GM21723 (cell line): ENCODE results near the gene TRIM54.
"Not testable (repeated sequence)": the region's sequence is repeated elsewhere in the genome, so short reads cannot be mapped to it uniquely, and the experiment has no call there.

Experiments used
- ATAC-seq: cut with Tn5 transposase; IDR thresholded peaks from one replicate; pipeline ENCODE4 v1.9.1; 2021; ENCODE audit warnings: mild to moderate bottlenecking, moderate library complexity; ENCODE audit not compliant: unreplicated experiment

The TRIM54 gene

DNA sequence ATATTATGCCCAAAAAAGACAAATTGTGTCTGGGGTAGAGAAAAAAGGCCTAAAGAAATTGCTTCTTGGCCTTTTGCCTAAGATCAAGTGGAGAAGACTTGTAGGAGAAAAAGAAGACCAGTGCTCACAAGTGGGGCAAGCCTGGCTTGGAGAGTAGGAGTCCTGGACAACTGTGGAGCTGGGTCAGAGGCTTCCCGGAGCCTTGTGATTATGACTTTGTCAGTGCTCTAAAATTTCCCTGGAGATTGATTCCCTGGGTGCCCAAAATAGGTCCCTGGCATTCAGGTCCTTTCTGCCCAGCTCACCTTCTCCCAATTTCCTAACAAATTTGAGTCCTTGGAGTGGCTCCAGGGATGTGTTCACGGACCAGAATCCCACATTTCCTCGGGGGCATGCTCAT, 787 bp upstream of the TRIM54 start:
- ATAC-seq = no peak

DNA sequence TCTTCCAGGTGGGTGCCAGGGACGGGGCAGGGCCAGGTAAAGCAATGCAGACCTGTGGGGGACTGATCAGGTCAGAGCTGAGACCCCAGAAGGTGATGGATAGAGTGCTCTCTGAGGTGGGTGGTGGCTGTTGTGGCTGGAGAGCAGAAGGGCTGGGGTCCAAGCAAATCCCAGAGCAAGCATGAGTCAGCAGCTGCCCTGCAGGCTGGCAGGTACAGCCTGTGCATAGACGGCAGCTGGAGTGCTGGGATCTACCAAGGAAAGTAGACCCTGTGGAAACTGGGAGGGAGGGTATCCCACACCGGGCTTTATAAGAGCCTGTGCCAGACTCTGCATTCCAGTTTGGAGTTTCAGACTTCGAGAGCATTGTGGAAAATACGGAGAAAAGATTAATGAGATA, 663 bp downstream of the TRIM54 start:
- ATAC-seq = no peak

DNA sequence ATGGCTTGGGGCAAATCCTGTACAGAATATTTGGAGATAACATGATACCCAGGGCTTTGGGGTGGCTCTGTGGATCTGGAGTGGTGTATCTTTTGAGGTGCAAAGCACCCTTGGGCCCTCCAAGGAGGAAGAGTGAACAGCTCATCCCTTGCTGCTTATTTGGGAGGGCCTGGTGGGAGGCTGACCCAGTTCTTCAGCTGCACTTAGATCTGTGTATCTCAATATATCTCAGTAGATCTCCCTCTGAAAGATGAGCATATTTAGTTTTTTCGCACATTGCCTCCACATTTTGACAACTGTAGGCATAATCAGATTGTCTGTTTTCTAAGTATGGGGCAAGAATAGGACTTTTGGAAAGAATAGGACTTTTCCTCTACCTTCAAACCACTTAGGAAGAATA, 2.8 kb downstream of the TRIM54 start:
- no peak for ATAC-seq

DNA sequence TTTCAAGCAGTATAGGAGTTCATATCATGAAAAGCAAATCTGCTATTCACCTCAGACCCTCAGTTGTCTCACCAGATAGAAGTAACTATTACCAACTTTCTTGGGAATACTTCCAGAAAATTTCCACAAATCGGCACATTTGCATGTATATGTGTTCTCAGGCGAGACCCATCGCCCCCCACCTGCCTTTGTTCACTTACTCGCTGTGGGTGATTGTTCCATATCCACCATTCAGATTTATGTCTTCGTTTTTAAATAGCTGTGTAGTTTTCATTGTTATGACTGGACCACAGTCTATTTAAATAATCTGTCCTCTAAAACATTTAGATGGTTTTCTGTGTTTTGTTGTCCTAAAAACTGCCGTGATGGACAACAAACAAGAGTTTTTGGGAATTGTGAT, 3.3 kb downstream of the TRIM54 start:
- no peak for ATAC-seq

DNA sequence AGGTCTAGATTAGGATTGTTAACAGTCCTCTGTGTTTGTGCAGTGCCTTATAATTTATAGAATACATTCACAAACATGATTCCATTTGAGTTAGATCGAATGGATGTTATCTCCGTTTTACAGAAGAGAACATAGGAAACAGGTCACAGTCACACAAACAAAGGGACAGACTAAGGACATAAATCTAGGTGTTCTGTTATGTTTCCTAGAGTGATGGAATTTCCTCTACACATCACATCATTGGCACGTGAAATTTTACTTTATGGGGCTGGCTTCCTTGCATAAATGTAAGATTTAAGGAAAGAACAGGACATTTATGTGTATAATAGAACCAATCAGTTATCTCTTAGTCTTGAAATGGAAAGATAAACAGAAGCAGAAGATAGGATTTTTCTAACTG, 6.4 kb downstream of the TRIM54 start:
- ATAC-seq = no peak

DNA sequence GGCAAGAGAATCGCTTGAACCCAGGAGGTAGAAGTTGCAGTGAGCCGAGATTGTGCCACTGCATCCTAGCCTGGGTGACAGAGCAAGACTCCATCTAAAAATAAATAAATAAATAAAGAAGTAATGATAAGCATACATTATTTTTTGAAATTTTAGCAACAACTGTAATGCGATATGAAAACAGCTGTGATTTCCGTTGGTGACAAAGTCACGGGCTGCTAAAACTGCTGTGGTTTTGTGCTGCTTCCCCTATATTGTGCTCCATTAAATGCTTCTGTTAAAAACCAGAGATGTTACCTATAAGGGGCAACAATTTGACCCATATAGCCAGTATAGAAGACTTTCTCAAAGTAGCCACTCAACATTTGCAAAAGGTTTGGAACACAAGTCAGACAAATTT, 8.3 kb downstream of the TRIM54 start:
- ATAC-seq = no peak

DNA sequence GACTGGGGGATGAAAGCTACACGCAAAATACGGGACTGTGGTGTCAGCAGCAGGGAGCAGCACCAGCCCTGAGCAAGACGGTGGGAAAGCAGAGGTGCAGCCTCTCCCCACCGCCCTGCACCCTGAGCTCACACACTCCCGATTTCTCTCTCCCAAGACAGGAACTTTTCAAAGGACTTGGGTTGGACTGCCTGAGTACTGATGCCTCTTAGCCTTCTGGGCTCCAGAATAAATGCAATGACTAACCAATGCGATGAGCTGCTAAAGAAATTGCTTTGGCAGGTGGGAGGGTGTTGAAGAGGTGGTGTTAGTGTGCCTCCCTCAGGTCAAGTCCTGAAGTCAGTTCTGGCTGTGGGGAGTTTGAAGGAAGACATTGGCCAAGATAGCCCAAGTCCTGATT, 9.6 kb downstream of the TRIM54 start:
- no peak for ATAC-seq

DNA sequence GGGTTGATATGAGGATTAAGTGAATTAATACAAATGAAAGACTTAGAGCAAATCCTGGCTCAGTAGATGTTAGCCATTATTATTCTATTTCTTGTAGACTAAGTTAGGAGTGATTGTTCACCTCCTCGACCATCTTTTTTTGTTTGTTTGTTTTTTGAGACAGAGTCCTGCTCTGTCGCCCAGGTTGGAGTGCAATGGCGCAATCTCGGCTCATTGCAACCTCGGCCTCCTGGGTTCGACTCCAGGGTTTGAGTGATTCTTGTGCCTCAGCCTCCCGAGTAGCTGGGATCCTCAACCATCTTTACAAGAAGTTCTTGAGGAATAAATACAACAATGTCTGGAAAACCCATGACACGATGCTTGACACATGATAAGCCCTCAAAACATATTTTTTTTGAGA, 12.7 kb downstream of the TRIM54 start:
- no peak for ATAC-seq

DNA sequence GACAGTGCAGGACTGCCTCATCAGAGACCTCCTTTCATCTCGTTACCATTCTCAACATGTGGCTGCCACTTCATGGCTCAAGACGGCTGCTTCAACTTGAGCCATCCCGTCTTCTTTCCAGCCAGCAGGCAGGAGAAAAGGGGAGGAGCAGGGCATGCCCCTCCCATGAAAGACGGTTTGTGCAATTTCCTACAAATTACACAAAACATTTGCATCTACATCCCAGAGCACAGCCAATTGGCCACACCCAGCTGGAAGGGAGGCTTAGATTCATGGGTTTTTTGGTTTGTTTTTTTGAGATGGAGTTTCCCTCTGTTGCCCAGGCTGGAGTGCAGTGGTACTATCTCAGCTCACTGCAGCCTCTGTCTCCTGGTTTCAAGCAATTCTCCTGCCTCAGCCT, 14.3 kb downstream of the TRIM54 start:
- no peak for ATAC-seq

DNA sequence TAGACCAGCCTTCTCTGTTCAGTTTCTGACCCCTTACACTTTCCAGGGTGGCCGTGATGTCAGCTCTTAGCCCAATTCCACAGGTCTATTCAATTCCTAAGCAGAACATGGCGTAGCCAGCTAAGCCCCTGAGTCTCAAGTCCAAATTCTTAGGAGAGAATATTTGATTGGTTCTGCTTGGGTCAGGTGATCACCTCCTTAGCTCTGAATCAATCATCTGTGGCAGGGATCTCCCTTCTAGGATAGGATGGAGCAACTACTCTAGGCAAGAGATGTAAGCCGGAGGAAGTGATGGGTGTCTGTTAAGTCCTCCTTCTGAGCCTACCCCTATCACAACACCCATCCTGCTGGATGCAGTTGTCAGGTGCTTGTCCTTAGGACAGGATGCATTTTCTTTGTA, 15.0 kb downstream of the TRIM54 start:
- no peak for ATAC-seq

DNA sequence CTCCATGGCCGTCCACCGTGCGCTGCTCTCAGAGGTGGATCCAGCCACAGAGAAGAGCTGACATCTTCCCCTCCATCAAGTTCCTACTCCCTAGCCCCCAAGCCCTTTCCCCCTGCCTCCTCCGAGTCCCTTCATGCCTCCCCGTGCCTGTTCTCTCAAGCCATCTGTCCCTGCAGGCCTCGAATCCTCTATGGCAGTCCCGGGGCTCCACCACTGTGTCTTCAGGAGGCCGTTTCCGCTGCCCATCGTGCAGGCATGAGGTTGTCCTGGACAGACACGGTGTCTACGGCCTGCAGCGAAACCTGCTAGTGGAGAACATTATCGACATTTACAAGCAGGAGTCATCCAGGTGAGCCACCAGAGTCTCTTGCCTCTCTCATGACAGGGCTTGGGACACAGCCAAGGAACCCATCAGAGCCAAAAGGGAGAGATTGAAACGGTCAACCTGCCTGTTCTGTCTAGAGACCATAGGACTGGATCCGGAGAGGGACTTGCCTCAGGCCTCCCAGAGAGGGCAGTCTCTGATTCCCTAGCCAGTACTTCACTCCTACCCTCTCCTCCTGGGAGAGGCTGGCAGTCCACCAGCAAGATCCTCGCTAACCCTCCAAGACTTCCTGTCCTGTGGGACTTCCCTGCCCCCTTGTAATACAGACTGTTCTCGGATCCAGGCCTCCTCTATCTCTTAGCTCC, 16.3 kb downstream of the TRIM54 start:
- ATAC-seq = no peak

DNA sequence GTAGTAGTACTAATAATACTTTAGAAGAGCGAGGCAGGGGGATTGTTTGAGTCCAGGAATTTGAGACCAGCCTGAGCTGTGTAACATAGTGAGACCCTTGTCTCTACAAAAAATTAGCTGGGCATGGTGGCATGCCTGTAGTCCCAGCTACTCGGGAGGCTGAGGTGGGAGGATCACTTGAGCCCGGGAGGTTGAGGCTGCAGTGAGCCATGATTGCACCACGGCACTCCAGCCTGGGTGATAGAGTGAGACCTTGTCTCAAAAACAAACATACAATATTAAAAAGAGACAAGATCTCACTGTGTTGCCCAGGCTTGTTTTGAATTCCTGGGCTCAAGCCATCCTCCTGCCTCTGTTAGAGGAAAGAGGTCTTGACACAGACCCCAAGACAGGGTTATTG, 18.4 kb downstream of the TRIM54 start:
- not testable (repeated sequence) for ATAC-seq

DNA sequence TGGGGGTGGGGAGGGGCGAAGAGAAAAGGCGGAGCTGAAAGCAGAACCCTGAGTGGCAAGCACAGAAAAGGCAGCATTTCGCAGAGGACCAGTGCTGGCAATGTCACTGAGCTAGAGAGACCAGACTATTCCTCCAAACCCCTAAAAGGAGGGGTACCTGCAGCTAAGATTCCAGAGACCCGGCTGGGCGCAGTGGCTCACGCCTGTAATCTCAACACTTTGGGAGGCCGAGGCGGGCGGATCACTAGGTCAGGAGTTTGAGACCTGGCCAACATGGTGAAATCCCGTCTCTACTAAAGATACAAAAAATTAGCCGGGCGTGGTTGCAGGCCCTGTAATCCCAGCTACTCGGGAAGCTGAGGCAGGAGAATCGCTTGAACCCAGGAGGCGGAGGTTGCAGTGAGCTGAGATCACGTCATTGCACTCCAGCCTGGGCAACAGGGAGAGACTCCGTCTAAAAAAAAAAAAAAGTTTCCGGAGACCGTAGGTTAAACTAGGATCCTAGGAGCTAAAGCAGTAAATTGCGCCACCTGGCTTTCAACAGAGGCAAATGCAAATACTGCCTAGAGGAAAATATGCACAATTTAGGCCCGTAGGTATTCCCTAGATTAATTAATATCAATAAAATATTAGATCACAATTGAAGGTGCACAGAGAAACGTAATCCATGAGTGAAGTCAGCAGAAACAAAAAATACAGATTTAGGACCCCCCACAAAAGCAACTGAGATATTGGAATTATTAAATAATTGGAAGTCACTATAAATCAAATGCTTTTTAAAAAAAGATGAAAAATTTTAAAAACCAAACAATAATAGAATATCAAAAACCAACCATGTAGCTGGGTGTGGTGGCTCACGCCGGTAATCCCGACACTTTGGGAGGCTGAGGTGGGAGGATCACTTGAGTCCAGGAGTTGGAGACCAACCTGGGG, 21.1 kb downstream of the TRIM54 start:
- no peak for ATAC-seq

DNA sequence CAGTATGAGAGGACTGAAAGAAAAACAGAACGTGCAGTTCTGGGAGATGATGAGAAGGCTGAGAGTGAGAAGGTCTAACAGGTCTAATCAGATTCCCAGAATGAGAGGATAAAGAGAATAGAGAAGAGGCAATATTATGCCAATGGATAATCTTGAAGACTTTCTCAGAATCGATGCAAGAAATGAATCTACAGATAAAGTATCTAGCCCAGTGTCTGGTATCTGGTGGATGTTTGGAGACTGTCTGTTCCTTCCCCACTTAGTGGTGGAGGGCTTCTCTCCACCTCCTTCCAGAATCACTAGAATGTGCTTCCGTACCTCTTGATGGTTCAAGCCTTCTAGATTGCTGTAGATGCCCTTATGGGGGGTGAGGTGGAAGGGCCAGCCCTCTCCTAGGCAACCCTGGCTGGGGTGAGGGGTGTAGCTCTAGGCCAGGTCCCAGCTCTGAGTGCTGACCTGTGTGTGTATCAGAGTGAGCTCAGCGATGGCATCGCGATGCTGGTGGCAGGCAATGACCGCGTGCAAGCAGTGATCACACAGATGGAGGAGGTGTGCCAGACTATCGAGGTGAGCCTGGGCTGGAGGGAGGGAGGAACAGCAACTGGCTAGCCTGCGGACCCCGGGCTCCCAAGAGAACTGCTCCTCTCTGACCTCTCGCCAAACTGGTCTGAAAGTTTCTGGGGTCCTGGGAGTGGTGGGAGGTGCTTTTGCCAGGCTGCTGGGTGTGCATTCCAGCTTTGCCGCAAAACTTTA, 22.4 kb downstream of the TRIM54 start:
- ATAC-seq = no peak

DNA sequence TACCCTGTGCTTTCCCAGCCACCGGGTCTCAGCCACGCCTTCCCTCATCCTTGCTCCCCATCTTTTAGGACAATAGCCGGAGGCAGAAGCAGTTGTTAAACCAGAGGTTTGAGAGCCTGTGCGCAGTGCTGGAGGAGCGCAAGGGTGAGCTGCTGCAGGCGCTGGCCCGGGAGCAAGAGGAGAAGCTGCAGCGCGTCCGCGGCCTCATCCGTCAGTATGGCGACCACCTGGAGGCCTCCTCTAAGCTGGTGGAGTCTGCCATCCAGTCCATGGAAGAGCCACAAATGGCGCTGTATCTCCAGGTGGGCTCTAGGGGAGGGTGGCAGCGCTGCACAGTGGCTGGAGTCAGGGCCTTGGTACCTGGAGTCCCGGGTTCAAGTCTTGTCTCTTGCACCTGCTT, 23.3 kb downstream of the TRIM54 start:
- ATAC-seq = no peak

DNA sequence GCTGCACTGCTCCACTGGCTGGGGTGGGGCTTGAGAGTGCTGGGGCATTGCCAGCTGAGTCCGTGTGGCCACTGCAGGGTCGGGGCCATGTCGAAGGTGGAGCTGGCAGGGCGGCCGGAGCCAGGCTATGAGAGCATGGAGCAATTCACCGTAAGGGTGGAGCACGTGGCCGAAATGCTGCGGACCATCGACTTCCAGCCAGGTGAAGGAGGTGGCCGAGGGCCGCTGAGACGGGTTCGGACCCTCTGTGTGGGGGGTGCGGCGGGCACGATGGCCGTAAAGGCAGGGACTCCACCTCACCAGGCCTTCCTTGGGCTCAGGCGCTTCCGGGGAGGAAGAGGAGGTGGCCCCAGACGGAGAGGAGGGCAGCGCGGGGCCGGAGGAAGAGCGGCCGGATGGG, 23.9 kb downstream of the TRIM54 start:
- ATAC-seq = no peak

DNA sequence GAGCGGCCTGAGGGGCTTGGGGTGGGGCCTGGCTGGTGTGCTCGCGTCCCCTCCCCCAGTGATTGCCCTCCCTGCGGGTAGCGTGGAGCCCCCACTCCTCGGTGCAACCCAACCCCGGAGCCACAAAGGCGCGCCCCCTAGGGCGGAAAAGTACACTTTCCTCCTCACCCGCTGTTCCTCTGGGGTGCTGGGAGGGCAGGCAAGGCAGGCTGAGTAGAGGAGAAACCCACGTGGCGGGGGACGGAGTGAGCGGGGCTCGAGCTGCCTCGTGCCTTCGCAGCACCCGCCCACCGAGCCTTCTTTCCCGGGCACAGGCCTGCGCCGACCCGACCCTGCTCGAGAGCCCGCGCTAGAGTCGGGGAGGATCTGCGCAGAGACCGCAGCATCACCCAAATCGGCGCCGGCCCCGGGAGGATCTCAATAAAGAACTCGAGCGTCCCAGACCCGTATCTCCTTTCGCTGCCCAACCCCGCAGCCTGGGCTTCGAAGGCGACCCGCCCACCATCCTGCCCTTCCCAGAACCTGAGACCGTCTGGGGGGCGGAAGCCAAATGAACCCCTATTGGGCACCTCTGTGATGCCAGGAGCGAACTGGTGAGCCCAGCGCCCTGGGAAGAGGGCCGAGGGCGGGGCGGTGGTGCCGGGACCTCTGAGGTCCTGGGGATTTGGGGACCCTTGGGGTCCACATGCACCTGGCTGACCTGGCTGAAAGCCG, 24.5 kb downstream of the TRIM54 start:
- ATAC-seq = no peak

DNA sequence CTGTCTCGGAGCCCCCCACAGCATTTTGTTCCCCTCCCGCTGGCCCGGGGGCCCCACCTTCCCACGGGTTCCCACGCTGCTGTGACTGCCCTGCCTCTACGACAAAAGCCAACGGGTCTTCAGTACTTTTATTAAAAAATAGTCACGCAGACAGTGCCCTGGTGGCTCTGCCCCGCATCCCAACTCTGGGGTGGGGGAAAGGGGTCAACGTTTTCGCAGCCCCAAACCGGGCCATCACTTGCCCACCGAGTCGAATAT, 25.0 kb downstream of the TRIM54 start:
- no peak for ATAC-seq

DNA sequence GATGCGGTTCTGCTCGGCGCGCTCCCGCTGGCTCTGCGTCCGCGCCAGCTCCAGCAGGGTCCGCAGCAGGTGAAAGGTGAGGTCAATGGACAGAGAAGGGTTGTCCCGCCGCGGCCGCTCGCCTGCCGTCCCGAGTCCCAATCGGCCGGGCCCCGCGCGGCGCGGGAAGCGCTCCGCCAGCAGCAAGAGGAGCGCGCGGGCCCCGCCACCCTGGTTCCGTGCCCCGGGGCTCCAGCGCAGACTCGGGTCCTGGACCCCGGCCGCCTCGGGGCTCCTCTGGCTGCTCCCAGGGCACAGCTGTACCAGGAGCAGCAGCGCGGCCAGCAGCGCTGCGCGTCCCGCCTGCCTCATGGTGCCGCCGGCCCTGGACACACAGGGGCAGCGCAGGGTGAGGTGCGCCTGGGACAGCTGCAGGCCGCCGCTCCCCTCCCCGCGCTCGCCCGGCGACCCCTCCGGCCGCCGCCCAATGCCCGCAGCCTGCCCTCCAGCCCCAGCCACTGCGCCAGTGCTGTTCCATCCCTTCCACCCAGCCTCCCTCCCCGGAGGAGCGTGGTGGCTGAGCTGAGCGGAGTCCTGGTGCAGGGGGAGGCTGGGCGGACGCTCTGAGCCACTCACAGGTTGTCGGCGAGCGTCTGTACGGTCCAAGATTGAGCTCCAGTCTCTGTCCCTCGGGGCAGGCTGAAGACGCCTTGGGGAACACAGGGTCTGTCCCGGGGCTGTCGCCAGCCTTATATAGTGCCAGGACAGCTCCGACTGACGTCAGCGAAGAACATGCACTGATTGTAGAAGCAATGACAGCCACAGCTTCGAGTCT, 25.5 kb downstream of the TRIM54 start:
- ATAC-seq = no peak

DNA sequence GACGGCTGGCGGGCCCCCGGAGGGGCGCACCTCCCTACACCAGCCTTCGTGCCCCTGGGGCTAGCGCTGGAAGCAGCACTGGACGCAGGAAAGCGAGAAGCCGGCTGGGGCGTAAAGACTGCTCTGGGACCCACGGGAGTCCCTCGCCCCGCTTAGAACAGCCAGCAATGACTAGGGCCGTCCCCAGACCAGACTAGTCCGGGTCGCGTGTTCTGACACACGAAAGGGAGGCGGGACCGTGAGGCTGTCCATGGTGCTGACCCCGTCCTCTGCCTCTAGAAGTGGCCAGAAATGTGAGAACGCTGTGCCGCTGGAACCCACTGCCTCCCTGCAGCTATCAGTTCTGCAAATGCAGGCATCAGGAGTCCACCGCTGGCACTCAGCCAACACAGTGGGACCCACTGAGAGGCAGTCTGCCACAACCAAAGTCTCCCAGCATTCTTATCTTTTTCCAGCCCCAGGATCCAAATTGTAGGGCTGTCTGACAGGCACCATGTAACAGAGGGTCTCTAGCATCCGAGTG, 26.2 kb downstream of the TRIM54 start, which contains the start of gene UCN:
Gene UCN (minus strand): TSS at position 87 of the 523 bp plus-strand sequence. CDS start 550 bp downstream, outside the sequence.
- ATAC-seq = no peak
